Calu3 (cell line): ENCODE data around the gene SPSB2. TPM values are rescaled to one million over a fixed set of nuclear protein-coding genes. Genes with fewer than 3 reads are reported as not detected.

ENCODE experiments used
- BruUV-seq: library from RNA; stranded (reverse); fragments of 400-500 nt; replicated peaks from 2 replicates; lab custom pipeline; 2021; lab: Mats Ljungman, UMichigan
- CTCF ChIA-PET: fragments of 300-600 bp; sonication (Branson Sonifier 250); formaldehyde crosslinking; loops from one replicate; lab custom pipeline; 2022; ENCODE audit warnings: antibody characterized with exemption; lab: Charles Lee
- DNase-seq: peaks from one replicate; pipeline ENCODE4 v3.0.0; 2022
- H3K27ac Mint-ChIP-seq: one replicate; pipeline ENCODE4 v1.8.0; 2022; ENCODE audit warnings: mixed read lengths; ENCODE audit not compliant: unreplicated experiment
- H3K27me3 Mint-ChIP-seq: one replicate; pipeline ENCODE4 v1.8.0; 2022; ENCODE audit warnings: mixed read lengths; ENCODE audit not compliant: unreplicated experiment
- H3K36me3 Mint-ChIP-seq: one replicate; pipeline ENCODE4 v1.8.0; 2022; ENCODE audit warnings: mild to moderate bottlenecking, moderate library complexity, mixed read lengths; ENCODE audit not compliant: insufficient read depth, unreplicated experiment
- H3K4me1 Mint-ChIP-seq: one replicate; pipeline ENCODE4 v1.8.0; 2022; ENCODE audit warnings: mild to moderate bottlenecking, low read depth, mixed read lengths; ENCODE audit not compliant: unreplicated experiment
- H3K4me3 Mint-ChIP-seq: one replicate; pipeline ENCODE4 v1.8.0; 2022; ENCODE audit warnings: mild to moderate bottlenecking, low read depth, moderate library complexity, mixed read lengths; ENCODE audit not compliant: unreplicated experiment
- H3K9me3 Mint-ChIP-seq: one replicate; pipeline ENCODE4 v1.8.0; 2022; ENCODE audit warnings: low read depth, mixed read lengths; ENCODE audit not compliant: unreplicated experiment
- intact Hi-C: fragments of 100-400 bp; cut with micrococcal nuclease; formaldehyde crosslinking; loops from one replicate; pipeline ENCODE4 v1.10.0; 2022; ENCODE audit not compliant: unreplicated experiment
- total RNA-seq: library from RNA; stranded (reverse); gene quantifications from 2 replicates; pipeline ENCODE4 v1.2.3, GENCODE V29; 2022
- TF ChIP-seq, protein P1 (sequence below): fragments of 200-600 bp; IDR thresholded peaks from one replicate; pipeline ENCODE4 v1.8.0; 2022; ENCODE audit warnings: antibody characterized with exemption; ENCODE audit not compliant: unreplicated experiment

Gene SPSB2
- total RNA-seq, 1 experiment from 2014 or later, result 18.0 TPM

DNA sequence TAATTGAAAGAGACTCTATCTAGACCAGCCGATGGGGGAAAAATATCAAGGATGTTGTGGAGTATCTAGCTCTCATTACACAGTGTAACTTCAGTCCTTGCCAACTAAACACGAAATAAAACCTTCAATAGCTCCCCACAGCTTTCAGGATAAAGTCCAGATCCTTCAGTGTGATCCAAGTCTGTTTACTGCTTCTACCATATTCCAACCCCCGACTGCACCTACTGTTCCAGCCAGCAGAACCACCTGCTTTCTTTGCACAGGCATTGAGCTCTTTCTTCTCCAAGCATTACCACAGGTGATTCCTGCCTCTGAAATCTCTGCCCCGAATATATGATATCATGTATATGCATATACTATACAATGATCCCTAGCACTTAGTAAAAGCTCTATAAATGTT, 29.3 kb upstream of the SPSB2 start:
- CTCF ChIA-PET, result no interaction called here

GRCh38 chr12:6899837-6900519, 26.9 kb upstream of the SPSB2 start:
- BruUV-seq, result no TSS peak
- Mint-ChIP-seq H3K4me3 (no peak overlapping the region), H3K9me3 (no peaks in the 10 kb centered on the region), H3K4me1 (no peaks in the 10 kb centered on the region), H3K27me3 (no peaks in the 10 kb centered on the region), H3K36me3 (no peaks in the 10 kb centered on the region), H3K27ac (no peak overlapping the region)
- no peak for DNase-seq
- TF ChIP-seq, protein P1, sequence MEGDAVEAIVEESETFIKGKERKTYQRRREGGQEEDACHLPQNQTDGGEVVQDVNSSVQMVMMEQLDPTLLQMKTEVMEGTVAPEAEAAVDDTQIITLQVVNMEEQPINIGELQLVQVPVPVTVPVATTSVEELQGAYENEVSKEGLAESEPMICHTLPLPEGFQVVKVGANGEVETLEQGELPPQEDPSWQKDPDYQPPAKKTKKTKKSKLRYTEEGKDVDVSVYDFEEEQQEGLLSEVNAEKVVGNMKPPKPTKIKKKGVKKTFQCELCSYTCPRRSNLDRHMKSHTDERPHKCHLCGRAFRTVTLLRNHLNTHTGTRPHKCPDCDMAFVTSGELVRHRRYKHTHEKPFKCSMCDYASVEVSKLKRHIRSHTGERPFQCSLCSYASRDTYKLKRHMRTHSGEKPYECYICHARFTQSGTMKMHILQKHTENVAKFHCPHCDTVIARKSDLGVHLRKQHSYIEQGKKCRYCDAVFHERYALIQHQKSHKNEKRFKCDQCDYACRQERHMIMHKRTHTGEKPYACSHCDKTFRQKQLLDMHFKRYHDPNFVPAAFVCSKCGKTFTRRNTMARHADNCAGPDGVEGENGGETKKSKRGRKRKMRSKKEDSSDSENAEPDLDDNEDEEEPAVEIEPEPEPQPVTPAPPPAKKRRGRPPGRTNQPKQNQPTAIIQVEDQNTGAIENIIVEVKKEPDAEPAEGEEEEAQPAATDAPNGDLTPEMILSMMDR, result no peak
- CTCF ChIA-PET, result no interaction called here
- intact Hi-C loops, result no loop called here

More for the DNA sequence above, 29.3 kb upstream of the SPSB2 start:
- Mint-ChIP-seq H3K4me3 (no peak overlapping the region), H3K9me3 (no peaks in the 10 kb centered on the region), H3K27me3 (no peaks in the 10 kb centered on the region), H3K4me1 (no peaks in the 10 kb centered on the region), H3K36me3 (no peaks in the 10 kb centered on the region), H3K27ac (no peak overlapping the region)
- intact Hi-C loops, result no loop called here
- no peak for DNase-seq
- TF ChIP-seq, protein P1, result no peak
- no TSS peak for BruUV-seq

DNA sequence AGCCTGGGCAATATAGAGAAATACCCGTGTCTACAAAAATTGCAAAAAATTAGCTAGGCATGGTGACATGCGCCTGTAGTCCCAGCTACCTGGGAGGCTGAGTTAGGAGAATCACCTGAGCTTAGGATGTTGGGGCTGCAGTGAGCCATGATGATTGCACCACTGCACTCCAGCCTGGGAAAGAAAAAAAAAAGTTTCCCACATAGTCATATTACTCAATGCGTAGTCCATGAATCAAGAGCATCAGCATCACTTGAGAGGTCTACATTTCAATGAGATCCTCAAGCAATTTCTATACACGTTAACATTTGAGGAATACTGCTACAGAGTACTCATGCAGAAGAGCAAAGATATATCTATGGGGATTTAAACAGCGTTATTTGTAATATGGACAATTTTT, 26.3 kb upstream of the SPSB2 start:
- CTCF ChIA-PET, result no interaction called here
- Mint-ChIP-seq H3K9me3 (no peaks in the 10 kb centered on the region), H3K36me3 (no peaks in the 10 kb centered on the region), H3K27ac (no peak overlapping the region), H3K4me1 (no peaks in the 10 kb centered on the region), H3K27me3 (no peaks in the 10 kb centered on the region), H3K4me3 (no peak overlapping the region)
- no TSS peak for BruUV-seq
- intact Hi-C loops, result no loop called here
- TF ChIP-seq, protein P1, result no peak
- no peak for DNase-seq

DNA sequence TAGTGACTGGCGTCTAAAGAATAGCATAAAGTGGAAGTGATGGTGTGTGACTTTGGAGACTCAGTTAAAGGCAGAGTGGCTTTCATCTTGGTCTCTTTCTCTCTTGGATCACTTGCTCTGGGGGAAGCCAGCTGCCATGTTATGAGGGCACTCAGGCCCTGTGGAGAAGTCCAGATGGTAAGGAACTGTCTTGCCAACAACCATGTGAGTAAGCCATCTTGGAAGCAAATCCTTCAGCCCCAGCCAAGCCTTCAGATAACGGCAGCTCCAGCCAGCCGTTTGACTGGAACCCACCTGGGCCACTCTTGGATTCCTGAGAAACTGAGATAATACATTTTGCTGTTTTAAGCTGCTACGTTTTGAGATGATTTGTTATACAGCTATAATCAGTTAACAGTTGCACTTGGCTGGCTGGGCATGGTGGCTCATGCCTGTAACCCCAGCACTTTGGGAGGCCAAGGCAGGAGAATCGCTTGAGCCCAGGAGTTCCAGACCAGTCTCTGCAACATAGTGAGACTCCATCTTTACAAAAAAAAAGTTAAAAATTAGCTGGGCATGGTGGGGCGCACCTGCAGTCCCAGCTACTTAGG, 23.8 kb upstream of the SPSB2 start:
- H3K9me3 Mint-ChIP-seq, result no peaks in the 10 kb centered on the region

More for the DNA sequence above, 23.8 kb upstream of the SPSB2 start:
- Mint-ChIP-seq H3K4me1 (peaks cover under 1% of the 10 kb centered on the region), H3K4me3 (no peak overlapping the region), H3K27me3 (no peaks in the 10 kb centered on the region), H3K36me3 (no peaks in the 10 kb centered on the region), H3K27ac (no peak overlapping the region)
- CTCF ChIA-PET, result no interaction called here
- no TSS peak for BruUV-seq
- intact Hi-C loops, result no loop called here
- TF ChIP-seq, protein P1, result no peak
- DNase-seq, result no peak
